Liver (tissue), 9 donors: Measurements from ENCODE around the gene NAE1. TPM values are rescaled to one million over a fixed set of nuclear protein-coding genes. Genes with fewer than 3 reads are reported as not detected.

Experiments used
- DNase-seq: peaks from one replicate; pipeline ENCODE4 v3.0.0-alpha.2; 2017; ENCODE audit warnings: low spot score
- H3K27ac ChIP-seq, 2 donors: one replicate each; pipeline ENCODE4 v1.7.0; 2013; ENCODE audit warnings: inconsistent platforms in 2 of 2, low read length in 2 of 2, control low read depth in 1 of 2, low read depth in 1 of 2, mild to moderate bottlenecking in 1 of 2
- H3K27me3 ChIP-seq, 4 donors: one replicate each; pipeline versions ENCODE4 v1.6.1 to v1.7.0; 2013; ENCODE audit warnings: low read length in 3 of 4, inconsistent platforms in 1 of 4, mild to moderate bottlenecking in 1 of 4, moderate library complexity in 1 of 4; ENCODE audit not compliant: control insufficient read depth in 4 of 4, insufficient read depth in 4 of 4
- H3K36me3 ChIP-seq, 4 donors: one replicate each; pipeline versions ENCODE4 v1.6.1 to v1.7.0; 2013; ENCODE audit warnings: low read length in 3 of 4, mild to moderate bottlenecking in 3 of 4, low read depth in 1 of 4, moderate library complexity in 1 of 4; ENCODE audit not compliant: control insufficient read depth in 4 of 4, insufficient read depth in 3 of 4
- H3K4me1 ChIP-seq, 4 donors: one replicate each; pipeline versions ENCODE4 v1.6.1 to v1.7.0; 2013; ENCODE audit warnings: low read length in 3 of 4, mild to moderate bottlenecking in 3 of 4, moderate library complexity in 1 of 4; ENCODE audit not compliant: control insufficient read depth in 4 of 4, insufficient read depth in 4 of 4
- H3K4me3 ChIP-seq, 3 donors: one replicate each; pipeline versions ENCODE4 v1.6.1 to v1.7.0; 2013; ENCODE audit warnings: low read length in 3 of 3, control low read depth in 1 of 3, low read depth in 1 of 3, mild to moderate bottlenecking in 1 of 3
- H3K9ac ChIP-seq, 2 donors: one replicate each; pipeline ENCODE4 v1.7.0; 2013; ENCODE audit warnings: low read length in 2 of 2, mild to moderate bottlenecking in 2 of 2, moderate library complexity in 2 of 2, control low read depth in 1 of 2, low read depth in 1 of 2
- H3K9me3 ChIP-seq, 4 donors: one replicate each; pipeline versions ENCODE4 v1.6.1 to v1.7.0; 2013; ENCODE audit warnings: low read length in 3 of 4; ENCODE audit not compliant: control insufficient read depth in 4 of 4
- EGR1 ChIP-seq, 2 donors: IDR thresholded peaks; 2 replicates each; pipeline ENCODE4 v1.6.1; 2016 to 2018; ENCODE audit warnings: antibody characterized with exemption in 2 of 2, low read depth in 2 of 2
- FOXA2 ChIP-seq: IDR thresholded peaks from 2 replicates; pipeline ENCODE4 v1.6.1; 2016; ENCODE audit warnings: antibody characterized with exemption
- GABPA ChIP-seq, 2 donors: IDR thresholded peaks in 1 of 2; conservative IDR thresholded peaks in 1 of 2; 2 replicates each; pipeline ENCODE4 v1.6.1; 2016; ENCODE audit warnings: antibody characterized with exemption in 2 of 2, mild to moderate bottlenecking in 1 of 2, moderate library complexity in 1 of 2
- RAD21 ChIP-seq, 2 donors: IDR thresholded peaks; 2 replicates each; pipeline ENCODE4 v1.6.1; 2016; ENCODE audit warnings: antibody characterized with exemption in 2 of 2, mild to moderate bottlenecking in 2 of 2
- RXRA ChIP-seq, 2 donors: IDR thresholded peaks; 2 replicates each; pipeline ENCODE4 v1.6.1; 2017 to 2018; ENCODE audit warnings: antibody characterized with exemption in 2 of 2, mild to moderate bottlenecking in 1 of 2
- SP1 ChIP-seq: IDR thresholded peaks from 2 replicates; pipeline ENCODE4 v1.6.1; 2018; ENCODE audit warnings: antibody characterized with exemption, mild to moderate bottlenecking
- YY1 ChIP-seq: IDR thresholded peaks from 2 replicates; pipeline ENCODE4 v1.6.1; 2016; ENCODE audit warnings: antibody characterized with exemption, mild to moderate bottlenecking
- WGBS: extraction: QIAGEN DNeasy Blood & Tissue Kit; methylation state at CpG from one replicate; pipeline ENCODE4 v1.1.7; 2013; 5-methylcytosine and 5-hydroxymethylcytosine counted together
- polyA plus RNA-seq, 2 donors: library from polyadenylated mRNA; stranded (reverse) in 1 of 2; unstranded in 1 of 2; fragments of 200-250 nt in 1 of 2; fragments of >200 nt in 1 of 2; fragmentation: Nextera tagmentation in 1 of 2; extraction: Ambion mirVana in 1 of 2; gene quantifications; one replicate each; pipeline versions ENCODE4 v1.2.1 to v1.2.3, GENCODE V29; 2013 to 2015
- total RNA-seq, 2 donors: library from RNA; depleted of rRNA; stranded (reverse); fragments of >200 nt; gene quantifications; one replicate each; pipeline ENCODE4 v1.2.3, GENCODE V29; 2014
- TF ChIP-seq, protein P1 (sequence below): IDR thresholded peaks from 2 replicates; pipeline ENCODE4 v1.6.1; 2016; ENCODE audit warnings: antibody characterized with exemption, mild to moderate bottlenecking
- TF ChIP-seq, protein P2 (sequence below): IDR thresholded peaks from 2 replicates; pipeline ENCODE4 v1.6.1; 2016; ENCODE audit warnings: antibody characterized with exemption
- TF ChIP-seq, protein P3 (sequence below): IDR thresholded peaks from 2 replicates; pipeline ENCODE4 v1.6.1; 2016; ENCODE audit warnings: antibody characterized with exemption
- TF ChIP-seq, protein P4 (sequence below): fragments of 150-350 bp; IDR thresholded peaks from 2 replicates; pipeline ENCODE4 v1.5.1; 2017; ENCODE audit warnings: improper control_type of control experiment, low read depth, low read length; ENCODE audit not compliant: missing input control
- donor health status: healthy.
- donor health status: healthy.
- donor health status: healthy.
- donor health status: healthy.
- donor health status: healthy.

The NAE1 gene
- total RNA-seq: 10 to 100 TPM; 24.1 to 26.4 TPM
- 10 to 100 TPM; 12.3 to 23.8 TPM for polyA plus RNA-seq

DNA sequence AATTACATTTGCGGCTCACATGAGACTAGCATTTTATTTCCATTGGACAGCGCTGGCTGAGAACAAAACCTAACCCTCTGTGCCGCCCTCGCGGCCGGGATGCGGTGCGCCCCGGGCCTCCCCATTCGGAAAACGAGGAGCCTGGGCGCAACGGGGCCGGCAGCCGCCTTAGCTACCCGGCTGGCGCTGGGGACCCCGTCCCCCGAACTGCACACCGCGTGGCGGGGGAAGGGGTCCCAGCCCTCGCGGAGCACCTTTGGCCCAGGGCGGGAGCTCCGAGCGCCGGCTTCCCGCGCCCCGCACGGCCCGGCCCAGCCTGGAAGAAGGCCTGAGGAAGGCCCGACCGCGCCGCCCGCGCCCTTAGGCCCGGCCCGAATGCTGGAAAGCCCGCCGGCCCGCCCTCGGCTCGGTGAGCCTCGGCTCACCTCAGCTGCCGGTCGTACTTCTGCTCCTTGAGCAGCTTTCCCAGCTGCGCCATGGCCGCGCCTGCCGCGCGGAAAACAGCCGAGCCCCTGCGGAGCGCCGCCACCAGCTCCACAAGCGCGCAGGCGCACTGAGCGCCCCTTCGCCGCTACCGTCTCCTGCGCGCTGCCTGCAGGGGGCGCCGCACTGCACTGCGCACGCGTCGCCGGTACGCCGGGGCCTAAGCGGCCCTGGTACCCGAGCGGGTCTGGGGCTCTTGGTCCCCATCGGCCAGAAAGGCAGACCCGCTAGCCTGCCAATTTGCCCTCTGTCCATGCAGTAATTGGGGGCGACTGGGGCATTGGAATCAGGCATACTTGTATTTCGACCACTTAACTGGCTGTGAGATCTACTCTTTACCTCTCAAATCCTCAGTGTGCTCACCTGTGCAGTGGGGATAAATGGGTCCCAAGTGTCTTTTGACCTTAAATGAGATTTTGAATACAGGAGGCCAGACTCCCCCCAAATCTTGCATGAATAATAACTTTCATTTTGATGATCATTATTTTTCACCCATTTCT is at the start of gene NAE1:
TSS of gene NAE1 (minus strand) at position 555 of the 983 bp plus-strand sequence. CDS start at position 478, 77 bp downstream.
- H3K36me3 ChIP-seq: peaks cover 0 to 16% (median 7%) of the 10 kb centered on the region in 4 donors
- peak within 1 kb of the TSS; percentile 73 to 92 (median 86) for H3K4me3 ChIP-seq
- peak within 1 kb of the TSS; percentile 83 to 86 for H3K27ac ChIP-seq
- WGBS: under 1% methylated on average over 84 of the region's 84 CpGs
- DNase-seq: peak; percentile 90
- H3K9me3 ChIP-seq: no peaks in the 10 kb centered on the region
- TF ChIP-seq EGR1 (IDR thresholded peaks at IDR 0.05; ENCODE audit: low read depth in 2 of 2): no peak
- TF ChIP-seq, protein P1, sequence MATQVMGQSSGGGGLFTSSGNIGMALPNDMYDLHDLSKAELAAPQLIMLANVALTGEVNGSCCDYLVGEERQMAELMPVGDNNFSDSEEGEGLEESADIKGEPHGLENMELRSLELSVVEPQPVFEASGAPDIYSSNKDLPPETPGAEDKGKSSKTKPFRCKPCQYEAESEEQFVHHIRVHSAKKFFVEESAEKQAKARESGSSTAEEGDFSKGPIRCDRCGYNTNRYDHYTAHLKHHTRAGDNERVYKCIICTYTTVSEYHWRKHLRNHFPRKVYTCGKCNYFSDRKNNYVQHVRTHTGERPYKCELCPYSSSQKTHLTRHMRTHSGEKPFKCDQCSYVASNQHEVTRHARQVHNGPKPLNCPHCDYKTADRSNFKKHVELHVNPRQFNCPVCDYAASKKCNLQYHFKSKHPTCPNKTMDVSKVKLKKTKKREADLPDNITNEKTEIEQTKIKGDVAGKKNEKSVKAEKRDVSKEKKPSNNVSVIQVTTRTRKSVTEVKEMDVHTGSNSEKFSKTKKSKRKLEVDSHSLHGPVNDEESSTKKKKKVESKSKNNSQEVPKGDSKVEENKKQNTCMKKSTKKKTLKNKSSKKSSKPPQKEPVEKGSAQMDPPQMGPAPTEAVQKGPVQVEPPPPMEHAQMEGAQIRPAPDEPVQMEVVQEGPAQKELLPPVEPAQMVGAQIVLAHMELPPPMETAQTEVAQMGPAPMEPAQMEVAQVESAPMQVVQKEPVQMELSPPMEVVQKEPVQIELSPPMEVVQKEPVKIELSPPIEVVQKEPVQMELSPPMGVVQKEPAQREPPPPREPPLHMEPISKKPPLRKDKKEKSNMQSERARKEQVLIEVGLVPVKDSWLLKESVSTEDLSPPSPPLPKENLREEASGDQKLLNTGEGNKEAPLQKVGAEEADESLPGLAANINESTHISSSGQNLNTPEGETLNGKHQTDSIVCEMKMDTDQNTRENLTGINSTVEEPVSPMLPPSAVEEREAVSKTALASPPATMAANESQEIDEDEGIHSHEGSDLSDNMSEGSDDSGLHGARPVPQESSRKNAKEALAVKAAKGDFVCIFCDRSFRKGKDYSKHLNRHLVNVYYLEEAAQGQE: no peak
- peak; percentile 75 for TF ChIP-seq YY1
- peak; percentile 57 to 74 for TF ChIP-seq RAD21 (IDR thresholded peaks at IDR 0.05)
- TF ChIP-seq, protein P2, sequence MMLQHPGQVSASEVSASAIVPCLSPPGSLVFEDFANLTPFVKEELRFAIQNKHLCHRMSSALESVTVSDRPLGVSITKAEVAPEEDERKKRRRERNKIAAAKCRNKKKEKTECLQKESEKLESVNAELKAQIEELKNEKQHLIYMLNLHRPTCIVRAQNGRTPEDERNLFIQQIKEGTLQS: no peak
- TF ChIP-seq, protein P3, sequence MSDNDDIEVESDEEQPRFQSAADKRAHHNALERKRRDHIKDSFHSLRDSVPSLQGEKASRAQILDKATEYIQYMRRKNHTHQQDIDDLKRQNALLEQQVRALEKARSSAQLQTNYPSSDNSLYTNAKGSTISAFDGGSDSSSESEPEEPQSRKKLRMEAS: no peak
- no peak for TF ChIP-seq SP1
- TF ChIP-seq, protein P4, sequence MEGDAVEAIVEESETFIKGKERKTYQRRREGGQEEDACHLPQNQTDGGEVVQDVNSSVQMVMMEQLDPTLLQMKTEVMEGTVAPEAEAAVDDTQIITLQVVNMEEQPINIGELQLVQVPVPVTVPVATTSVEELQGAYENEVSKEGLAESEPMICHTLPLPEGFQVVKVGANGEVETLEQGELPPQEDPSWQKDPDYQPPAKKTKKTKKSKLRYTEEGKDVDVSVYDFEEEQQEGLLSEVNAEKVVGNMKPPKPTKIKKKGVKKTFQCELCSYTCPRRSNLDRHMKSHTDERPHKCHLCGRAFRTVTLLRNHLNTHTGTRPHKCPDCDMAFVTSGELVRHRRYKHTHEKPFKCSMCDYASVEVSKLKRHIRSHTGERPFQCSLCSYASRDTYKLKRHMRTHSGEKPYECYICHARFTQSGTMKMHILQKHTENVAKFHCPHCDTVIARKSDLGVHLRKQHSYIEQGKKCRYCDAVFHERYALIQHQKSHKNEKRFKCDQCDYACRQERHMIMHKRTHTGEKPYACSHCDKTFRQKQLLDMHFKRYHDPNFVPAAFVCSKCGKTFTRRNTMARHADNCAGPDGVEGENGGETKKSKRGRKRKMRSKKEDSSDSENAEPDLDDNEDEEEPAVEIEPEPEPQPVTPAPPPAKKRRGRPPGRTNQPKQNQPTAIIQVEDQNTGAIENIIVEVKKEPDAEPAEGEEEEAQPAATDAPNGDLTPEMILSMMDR: peak; percentile 89
- TF ChIP-seq FOXA2: no peak
- peak within 1 kb of the TSS; percentile 56 to 64 for H3K9ac ChIP-seq
- H3K27me3 ChIP-seq: no peaks in the 10 kb centered on the region
- peaks cover 0 to 12% (median 6%) of the 10 kb centered on the region in 4 donors for H3K4me1 ChIP-seq

DNA sequence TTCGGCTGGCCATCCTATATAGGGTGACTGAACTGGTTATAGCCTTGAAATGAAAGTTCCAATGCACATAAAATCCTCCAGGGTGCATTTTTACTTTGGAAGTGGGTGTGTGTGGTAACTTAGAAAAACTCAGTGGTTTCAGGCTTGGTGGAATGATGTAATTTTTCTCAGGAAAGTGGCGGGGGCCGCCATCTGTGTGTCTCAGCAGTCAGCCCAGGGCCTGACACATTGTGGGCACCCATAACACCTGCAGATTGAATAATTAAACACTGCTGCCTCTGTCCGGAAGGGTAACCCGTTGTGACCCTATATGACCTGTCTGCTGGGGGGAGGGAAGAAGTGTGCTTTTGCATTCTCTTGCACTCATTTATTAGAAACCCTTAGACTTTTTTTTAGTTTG is 47.3 kb upstream of the NAE1 start:
- WGBS: 51% methylated on average over 5 of the region's 5 CpGs
- no peak overlapping the region for H3K4me3 ChIP-seq
- TF ChIP-seq GABPA (IDR thresholded peaks at IDR 0.05 in 1 of 2, conservative IDR thresholded peaks at IDR 0.05 in 1 of 2) (no peak), RXRA (IDR thresholded peaks at IDR 0.05) (peak in 1 of 2 donors; percentile 33)

More for the DNA sequence above, 47.3 kb upstream of the NAE1 start:
- DNase-seq: no peak
- no peaks in the 10 kb centered on the region for H3K36me3 ChIP-seq
- H3K4me1 ChIP-seq: peaks cover 3 to 24% (median 17%) of the 10 kb centered on the region in 4 donors
- H3K9me3 ChIP-seq: no peaks in the 10 kb centered on the region
- H3K9ac ChIP-seq: no peak overlapping the region
- H3K27ac ChIP-seq: no peak overlapping the region
- H3K27me3 ChIP-seq: no peaks in the 10 kb centered on the region
